HEK293 (cell line): Measurements from ENCODE around the gene DIP2B.
"Not testable (repeated sequence)": the region's sequence is repeated elsewhere in the genome, so short reads cannot be mapped to it uniquely, and the experiment has no call there.

Source experiments
- AEBP2 ChIP-seq: fragments of 450-650 bp; formaldehyde crosslinking; IDR thresholded peaks from 2 replicates; pipeline ENCODE4 v1.5.1; 2016; ENCODE audit warnings: missing biosample characterization, missing genetic modification characterization, borderline replicate concordance
- CTCF ChIP-seq: fragments of 450-650 bp; formaldehyde crosslinking; IDR thresholded peaks from 2 replicates; pipeline ENCODE4 v1.5.1; 2016; ENCODE audit warnings: missing biosample characterization, missing genetic modification characterization
- HOXA7 ChIP-seq: sonication (generic); formaldehyde crosslinking; IDR thresholded peaks from 2 replicates; pipeline ENCODE4 v1.8.1; 2022; ENCODE audit warnings: missing genetic modification reagents, borderline replicate concordance
- PRDM1 ChIP-seq: fragments of 450-650 bp; formaldehyde crosslinking; IDR thresholded peaks from 2 replicates; pipeline ENCODE4; 2016; ENCODE audit warnings: missing biosample characterization, missing genetic modification characterization
- PRDM10 ChIP-seq: fragments of 450-650 bp; formaldehyde crosslinking; IDR thresholded peaks from 2 replicates; pipeline ENCODE4 v1.5.1; 2016; ENCODE audit warnings: missing biosample characterization, missing genetic modification characterization
- SP2 ChIP-seq: fragments of 450-650 bp; formaldehyde crosslinking; IDR thresholded peaks from 2 replicates; pipeline ENCODE4 v1.5.1; 2016; ENCODE audit warnings: missing biosample characterization, missing genetic modification characterization
- ZEB2 ChIP-seq: fragments of 450-650 bp; formaldehyde crosslinking; IDR thresholded peaks from 2 replicates; pipeline ENCODE4 v1.5.1; 2016; ENCODE audit warnings: missing biosample characterization, missing genetic modification characterization
- ZNF138 ChIP-seq: fragments of 450-650 bp; formaldehyde crosslinking; IDR thresholded peaks from 2 replicates; pipeline ENCODE4 v1.5.1; 2016; ENCODE audit warnings: missing biosample characterization, missing genetic modification characterization, borderline replicate concordance
- ZNF174 ChIP-seq: fragments of 450-650 bp; formaldehyde crosslinking; IDR thresholded peaks from 2 replicates; pipeline ENCODE4 v1.5.0; 2017; ENCODE audit warnings: missing biosample characterization, mild to moderate bottlenecking, missing genetic modification characterization
- ZNF366 ChIP-seq: fragments of 450-650 bp; formaldehyde crosslinking; conservative IDR thresholded peaks from 2 replicates; pipeline ENCODE4 v1.5.1; 2016; ENCODE audit warnings: missing biosample characterization, missing genetic modification characterization
- ZNF394 ChIP-seq: fragments of 450-650 bp; formaldehyde crosslinking; IDR thresholded peaks from 2 replicates; pipeline ENCODE4 v1.5.1; 2016; ENCODE audit warnings: missing biosample characterization, missing genetic modification characterization, mild to moderate bottlenecking, moderate library complexity, borderline replicate concordance

- TF ChIP-seq CTCF (tag by site-specific recombination); PRDM10 (tag by site-specific recombination); ZNF138 (tag by site-specific recombination); ZEB2 (tag by site-specific recombination); ZNF366 (tag by site-specific recombination); HOXA7 (CRISPR knock-in tag); SP2 (tag by site-specific recombination); AEBP2 (tag by site-specific recombination); ZNF394 (tag by site-specific recombination); PRDM1; ZNF174 (tag by site-specific recombination): not testable (repeated sequence)
Measured at GRCh38 chr12:50498119-50498518, 6.7 kb upstream of the DIP2B start.
